WERI-Rb-1 (cell line): ENCODE data around the gene ALX1.
A peak's percentile ranks its signal among the peaks of the same experiment; 100 is the strongest.

Experiments
- DNase-seq: peaks from one replicate; pipeline ENCODE4 v3.0.0-alpha.2; 2020
- H3K27ac ChIP-seq: fragments of 250-450 bp; sonication (Bioruptor Pico); 2 replicates; pipeline ENCODE4 v1.5.1; 2020; ENCODE audit warnings: mild to moderate bottlenecking, moderate library complexity
- H3K27me3 ChIP-seq: fragments of 250-450 bp; sonication (Bioruptor Pico); 2 replicates; pipeline ENCODE4 v1.5.1; 2021; ENCODE audit warnings: mild to moderate bottlenecking, low read depth, moderate library complexity; ENCODE audit not compliant: insufficient read depth, severe bottlenecking
- H3K36me3 ChIP-seq: fragments of 250-450 bp; sonication (Bioruptor Pico); 2 replicates; pipeline ENCODE4 v1.5.1; 2020; ENCODE audit warnings: mild to moderate bottlenecking, moderate library complexity
- H3K4me3 ChIP-seq: 2 replicates; pipeline ENCODE4 v1.5.1; 2011; ENCODE audit warnings: low read depth, mild to moderate bottlenecking, control low read depth, low read length
- H3K9me3 ChIP-seq: fragments of 250-450 bp; sonication (Bioruptor Pico); 2 replicates; pipeline ENCODE4 v1.5.1; 2021; ENCODE audit warnings: mild to moderate bottlenecking, moderate library complexity; ENCODE audit not compliant: severe bottlenecking
- CTCF ChIP-seq: IDR thresholded peaks from 2 replicates; pipeline ENCODE4 v1.5.1; 2011; ENCODE audit warnings: low read depth, mild to moderate bottlenecking, control low read depth, inconsistent platforms, low read length

ALX1 gene

GRCh38 chr12:85325442-85325841 is 45.4 kb downstream of the ALX1 start:
- DNase-seq: peak; percentile 23
- no peak for TF ChIP-seq CTCF

GRCh38 chr12:85329913-85330312 is 49.9 kb downstream of the ALX1 start:
- Histone ChIP-seq H3K9me3 (no peaks in the 10 kb centered on the region), H3K27me3 (no peaks in the 10 kb centered on the region), H3K27ac (no peak overlapping the region), H3K4me3 (no peak overlapping the region), H3K36me3 (no peaks in the 10 kb centered on the region)
- TF ChIP-seq CTCF: no peak
- no peak for DNase-seq

More at GRCh38 chr12:85325442-85325841, 45.4 kb downstream of the ALX1 start:
- no peaks in the 10 kb centered on the region for H3K27me3 ChIP-seq
- H3K36me3 ChIP-seq: no peaks in the 10 kb centered on the region
- H3K27ac ChIP-seq: no peak overlapping the region
- H3K9me3 ChIP-seq: no peaks in the 10 kb centered on the region
- H3K4me3 ChIP-seq: no peak overlapping the region

- no peaks in the 10 kb centered on the region for H3K27me3 ChIP-seq
- H3K27ac ChIP-seq: no peak overlapping the region
- no peak for DNase-seq
- H3K4me3 ChIP-seq: no peak overlapping the region
- no peaks in the 10 kb centered on the region for H3K9me3 ChIP-seq
- no peak for TF ChIP-seq CTCF
- no peaks in the 10 kb centered on the region for H3K36me3 ChIP-seq
These were observed 68.8 kb downstream of the ALX1 start for GRCh38 chr12:85348779-85349178.

- Histone ChIP-seq H3K27me3 (no peaks in the 10 kb centered on the region), H3K36me3 (no peaks in the 10 kb centered on the region), H3K27ac (peak overlapping the region; percentile 48), H3K9me3 (no peaks in the 10 kb centered on the region), H3K4me3 (no peak overlapping the region)
- peak; percentile 65 for DNase-seq
- TF ChIP-seq CTCF: no peak
These were observed 70.3 kb downstream of the ALX1 start for GRCh38 chr12:85350356-85350755.
